MM.1S (cell line): Measurements from ENCODE around the gene SNX7.

Experiments
- CTCF ChIP-seq: fragments of 300-600 bp; sonication (generic); IDR thresholded peaks from 2 replicates; pipeline ENCODE4 v1.5.1; 2016; ENCODE audit warnings: antibody characterized with exemption, low read length, mixed read lengths
- EZH2 ChIP-seq: fragments of 300-600 bp; sonication (generic); optimal IDR thresholded peaks from 2 replicates; pipeline ENCODE3; 2017; ENCODE audit warnings: low read depth, mild to moderate bottlenecking, antibody characterized with exemption, low read length, mixed read lengths
- EZH2phosphoT487 ChIP-seq: fragments of 300-600 bp; sonication (generic); IDR thresholded peaks from 2 replicates; pipeline ENCODE4 v1.6.1; 2018; ENCODE audit warnings: antibody characterized with exemption, low read length

- TF ChIP-seq CTCF (no peak), EZH2 (no peak), EZH2phosphoT487 (no peak)
These were observed 62.1 kb downstream of the SNX7 start for GRCh38 chr1:98723574-98723973.
